GM18508 (cell line): ENCODE data around the gene JAM3.
"Not testable (repeated sequence)": the region's sequence is repeated elsewhere in the genome, so short reads cannot be mapped to it uniquely, and the experiment has no call there.

Source experiments
- ATAC-seq: cut with Tn5 transposase; IDR thresholded peaks from one replicate; pipeline ENCODE4 v1.9.1; 2021; ENCODE audit warnings: moderate number of reproducible peaks; ENCODE audit not compliant: insufficient read depth, unreplicated experiment

The JAM3 gene

DNA sequence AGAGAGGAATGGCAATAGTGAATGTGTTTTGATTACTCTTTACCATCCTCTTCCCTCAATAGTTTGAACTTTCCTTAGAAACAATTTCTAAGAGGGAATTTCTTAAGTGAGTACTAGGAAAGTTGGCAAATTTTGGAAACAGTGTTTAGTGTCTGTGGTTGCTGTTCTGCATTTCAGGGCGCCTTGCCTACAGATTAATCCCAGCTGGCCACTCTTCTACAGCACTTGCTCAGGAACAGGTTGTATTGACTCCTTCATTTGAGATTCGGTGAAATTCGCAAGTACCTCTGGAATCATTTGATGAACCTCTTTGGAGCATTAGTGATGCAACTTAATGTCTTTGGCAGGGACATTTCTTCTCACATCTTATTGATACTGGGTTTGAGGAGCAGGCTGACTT lies 28.3 kb downstream of the JAM3 start:
- no peak for ATAC-seq

DNA sequence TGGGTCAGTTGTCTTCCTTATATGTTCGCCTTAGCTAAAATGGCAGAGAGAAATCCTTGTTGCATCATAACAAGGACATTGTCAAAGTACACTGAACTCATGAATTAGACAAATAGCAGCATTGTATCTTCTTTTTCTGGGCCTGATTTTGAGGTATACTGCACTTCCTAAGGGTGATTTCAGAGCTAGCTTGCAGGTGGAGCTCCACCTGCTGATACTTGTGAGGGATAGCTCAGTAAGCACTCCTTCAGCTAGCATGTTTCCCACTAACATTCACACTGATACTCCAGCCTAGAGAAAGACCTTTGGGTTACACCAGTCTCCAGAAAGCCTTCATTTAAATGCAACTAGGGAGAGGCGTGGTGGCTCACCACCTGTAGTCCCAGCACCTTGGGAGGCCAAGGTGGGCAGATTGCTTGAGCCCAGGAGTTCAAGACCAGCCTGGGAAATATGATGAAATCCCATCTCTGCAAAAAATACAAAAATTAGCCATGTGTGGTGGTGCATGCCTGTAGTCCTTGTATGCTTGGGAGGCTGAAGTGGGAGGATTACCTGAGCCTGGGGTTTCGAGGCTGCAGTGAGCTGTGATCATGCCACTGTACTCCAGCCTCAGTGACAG lies 29.8 kb downstream of the JAM3 start:
- no peak for ATAC-seq

DNA sequence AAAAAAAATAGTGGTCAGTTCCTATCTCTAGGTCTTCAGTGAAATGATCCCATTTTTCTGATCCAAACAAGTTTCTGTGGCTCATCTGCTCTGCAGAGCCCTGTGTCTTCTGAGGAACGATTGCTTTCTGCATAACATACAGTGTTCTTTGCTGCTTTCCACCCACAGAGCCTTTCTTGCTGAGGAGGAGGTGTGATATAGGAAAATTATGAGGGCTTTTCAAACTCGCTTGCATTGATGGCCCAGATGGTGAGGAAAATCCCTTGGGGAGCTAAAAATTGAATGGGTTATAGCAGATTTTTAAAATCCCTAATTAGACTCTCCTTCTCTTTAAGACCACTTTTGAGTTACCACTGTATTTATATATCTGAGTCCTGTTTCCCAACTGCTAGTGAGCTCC lies 31.3 kb downstream of the JAM3 start:
- no peak for ATAC-seq

DNA sequence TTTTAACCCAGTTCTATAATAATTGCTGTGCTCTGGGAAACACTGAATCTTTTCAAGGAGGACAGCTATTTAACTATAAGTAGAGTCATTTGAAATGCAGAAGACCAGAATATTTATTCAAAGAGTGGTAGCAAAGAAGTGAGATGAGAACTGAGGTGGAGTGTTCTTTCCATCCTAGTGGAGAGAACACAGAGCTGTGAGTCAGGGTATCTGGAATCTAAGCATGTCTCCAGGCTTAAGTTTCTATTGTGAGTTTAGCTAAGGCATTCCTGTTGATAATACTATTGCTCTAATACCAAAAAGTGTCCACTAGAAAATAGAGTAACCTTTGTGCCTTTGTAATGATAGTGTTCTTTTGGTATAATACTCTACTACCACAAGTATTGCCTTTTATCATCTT lies 32.4 kb downstream of the JAM3 start:
- no peak for ATAC-seq

DNA sequence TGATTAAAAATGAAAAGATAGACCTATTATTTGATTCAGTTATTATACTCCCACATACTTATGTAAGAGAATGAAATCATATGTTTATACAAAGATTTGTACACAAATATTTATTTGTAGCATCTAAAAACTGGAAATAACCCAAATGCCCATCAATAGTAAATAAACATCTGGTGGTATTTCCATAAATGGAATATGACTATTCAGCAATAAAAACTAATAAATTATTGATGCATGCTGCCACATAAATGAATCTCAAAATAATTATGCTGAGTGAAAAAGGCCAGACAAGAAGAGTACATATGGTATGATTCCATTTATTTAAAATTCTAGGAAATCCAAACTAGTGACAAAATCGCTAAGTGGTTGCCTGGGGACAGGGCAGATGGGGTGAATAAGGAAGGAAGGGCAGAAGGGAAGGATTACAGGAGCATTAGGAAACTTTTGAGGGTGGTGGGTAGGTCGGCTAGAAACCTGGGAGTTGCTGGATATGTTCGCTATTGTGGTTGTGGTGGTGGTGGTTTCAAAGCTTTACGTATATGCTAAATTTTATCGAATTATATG lies 41.5 kb downstream of the JAM3 start:
- no peak for ATAC-seq

DNA sequence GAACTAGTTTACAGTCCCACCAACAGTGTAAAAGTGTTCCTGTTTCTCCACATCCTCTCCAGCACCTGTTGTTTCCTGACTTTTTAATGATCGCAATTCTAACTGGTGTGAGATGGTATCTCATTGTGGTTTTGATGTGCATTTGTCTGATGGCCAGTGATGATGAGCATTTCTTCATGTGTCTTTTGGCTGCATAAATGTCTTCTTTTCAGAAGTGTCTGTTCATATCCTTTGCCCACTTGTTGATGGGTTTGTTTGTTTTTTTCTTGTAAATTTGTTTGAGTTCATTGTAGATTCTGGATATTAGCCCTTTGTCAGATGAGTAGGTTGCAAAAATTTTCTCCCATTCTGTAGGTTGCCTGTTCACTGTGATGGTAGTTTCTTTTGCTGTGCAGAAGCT lies 44.9 kb downstream of the JAM3 start:
- ATAC-seq = not testable (repeated sequence)

DNA sequence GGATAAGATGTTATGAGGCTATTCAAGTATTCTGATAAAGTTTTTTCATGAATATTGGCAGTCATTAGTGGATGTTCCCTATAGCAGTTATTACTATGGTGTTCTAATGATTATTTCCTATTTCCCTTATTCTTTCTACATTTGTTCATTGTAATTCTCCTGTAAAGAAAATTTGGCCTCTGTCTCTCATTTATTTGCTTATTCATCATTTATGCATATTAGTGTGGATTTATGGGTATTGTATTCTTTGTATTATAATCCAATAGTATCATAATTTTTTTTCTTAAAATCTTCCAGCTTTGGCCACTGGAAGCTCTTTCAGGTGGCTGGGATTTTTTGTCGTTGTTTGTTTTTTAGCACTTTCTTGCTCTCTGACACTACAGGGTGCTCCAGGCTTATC lies 47.3 kb downstream of the JAM3 start:
- no peak for ATAC-seq

DNA sequence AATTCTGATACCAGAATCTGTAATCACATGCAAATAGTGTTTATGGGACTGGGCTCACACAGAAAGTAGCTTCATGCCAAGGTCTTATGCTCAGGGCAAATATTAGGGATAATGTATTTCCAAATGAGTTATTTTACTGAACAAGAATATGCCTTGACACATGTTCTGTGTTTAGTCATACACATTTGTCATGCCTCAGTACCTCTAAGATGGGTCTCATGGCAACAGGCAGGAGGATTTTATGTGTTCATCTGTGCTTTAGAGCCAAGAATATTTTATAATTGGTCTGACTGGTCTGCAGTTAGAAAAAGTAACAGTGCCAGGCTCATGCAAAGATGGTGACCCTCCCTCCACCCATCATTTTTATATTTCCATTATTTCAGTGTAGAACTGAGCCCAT lies 49.1 kb downstream of the JAM3 start:
- no peak for ATAC-seq

DNA sequence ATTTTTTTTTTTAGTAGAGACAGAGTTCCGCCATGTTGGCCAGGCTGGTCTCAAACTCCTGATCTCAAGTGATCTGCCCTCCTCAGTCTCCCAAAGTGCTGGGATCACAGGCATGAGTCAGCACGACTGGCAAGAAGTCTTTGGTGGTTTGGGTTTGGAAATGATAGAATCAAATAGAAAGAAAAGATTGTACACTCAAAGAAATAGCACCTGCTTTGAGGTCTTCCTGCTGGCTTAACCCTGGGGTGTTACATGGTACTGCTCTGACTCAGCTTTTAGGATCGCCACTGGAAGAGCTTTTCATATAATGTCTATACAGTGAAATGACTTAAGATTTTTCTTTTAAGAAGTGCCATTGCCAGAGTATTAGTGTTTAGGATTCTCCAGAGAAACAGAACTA lies 50.2 kb downstream of the JAM3 start:
- ATAC-seq = no peak

DNA sequence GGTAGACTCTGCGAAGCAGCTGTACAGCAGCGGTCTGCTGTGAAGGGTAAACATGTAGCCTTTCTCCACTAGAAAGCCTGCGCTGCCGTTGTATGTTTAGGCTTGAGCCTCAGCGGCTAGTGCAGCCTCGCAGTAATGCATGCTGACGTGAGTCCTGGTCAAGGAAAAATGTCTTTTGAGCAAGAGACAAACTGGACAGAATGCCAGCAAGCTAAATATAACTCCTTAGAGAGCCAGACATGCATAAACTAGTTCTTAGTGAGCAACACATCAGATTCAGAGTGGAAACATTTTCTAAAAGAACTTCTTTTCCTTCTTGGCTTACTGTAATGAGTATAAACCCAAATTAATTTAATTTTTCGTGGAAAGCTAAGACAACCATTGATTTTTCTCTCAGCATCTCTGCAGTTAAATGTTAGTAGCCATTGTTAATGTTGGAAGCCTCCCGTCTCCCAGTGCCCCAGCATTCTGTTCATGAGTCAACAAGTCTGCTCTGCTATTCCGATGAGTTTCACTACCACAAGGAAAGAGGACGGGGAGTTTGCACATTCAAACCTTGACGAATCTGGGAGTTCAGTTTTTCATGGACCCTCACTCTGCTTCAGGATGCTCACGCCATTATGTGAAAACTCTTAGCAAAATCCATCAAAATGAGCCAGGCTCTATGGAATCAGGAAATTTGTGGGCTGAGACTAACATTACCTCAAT lies 51.4 kb downstream of the JAM3 start:
- no peak for ATAC-seq

DNA sequence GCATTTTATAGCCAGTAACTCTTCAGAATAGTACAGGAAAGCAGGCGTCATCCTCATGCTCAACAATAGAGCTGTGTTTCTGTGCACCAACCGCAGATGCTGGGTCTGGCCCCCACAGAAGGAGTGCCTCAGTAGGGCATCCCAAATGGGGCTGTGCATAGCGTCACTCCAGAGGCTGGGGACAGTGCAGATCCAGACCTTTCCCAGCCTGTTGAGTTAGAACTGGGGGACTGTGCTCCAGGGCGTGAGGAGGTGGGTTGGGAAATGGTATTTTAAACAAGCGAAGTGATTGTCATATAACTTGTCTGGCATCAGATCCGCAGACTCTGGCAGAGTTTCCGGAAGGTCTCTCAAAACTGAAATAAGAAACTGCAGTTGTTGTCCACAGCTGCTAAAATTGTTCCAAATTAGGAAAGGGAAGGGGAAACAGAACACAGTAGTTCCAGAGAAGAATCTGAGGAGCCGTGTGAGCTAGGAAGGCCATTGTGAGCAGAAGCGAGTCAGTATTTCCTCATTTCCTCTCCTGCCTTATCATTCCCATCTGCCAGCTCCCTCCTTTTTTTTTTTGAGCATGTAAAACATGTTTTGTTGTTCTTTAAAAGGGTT lies 52.2 kb downstream of the JAM3 start:
- no peak for ATAC-seq

DNA sequence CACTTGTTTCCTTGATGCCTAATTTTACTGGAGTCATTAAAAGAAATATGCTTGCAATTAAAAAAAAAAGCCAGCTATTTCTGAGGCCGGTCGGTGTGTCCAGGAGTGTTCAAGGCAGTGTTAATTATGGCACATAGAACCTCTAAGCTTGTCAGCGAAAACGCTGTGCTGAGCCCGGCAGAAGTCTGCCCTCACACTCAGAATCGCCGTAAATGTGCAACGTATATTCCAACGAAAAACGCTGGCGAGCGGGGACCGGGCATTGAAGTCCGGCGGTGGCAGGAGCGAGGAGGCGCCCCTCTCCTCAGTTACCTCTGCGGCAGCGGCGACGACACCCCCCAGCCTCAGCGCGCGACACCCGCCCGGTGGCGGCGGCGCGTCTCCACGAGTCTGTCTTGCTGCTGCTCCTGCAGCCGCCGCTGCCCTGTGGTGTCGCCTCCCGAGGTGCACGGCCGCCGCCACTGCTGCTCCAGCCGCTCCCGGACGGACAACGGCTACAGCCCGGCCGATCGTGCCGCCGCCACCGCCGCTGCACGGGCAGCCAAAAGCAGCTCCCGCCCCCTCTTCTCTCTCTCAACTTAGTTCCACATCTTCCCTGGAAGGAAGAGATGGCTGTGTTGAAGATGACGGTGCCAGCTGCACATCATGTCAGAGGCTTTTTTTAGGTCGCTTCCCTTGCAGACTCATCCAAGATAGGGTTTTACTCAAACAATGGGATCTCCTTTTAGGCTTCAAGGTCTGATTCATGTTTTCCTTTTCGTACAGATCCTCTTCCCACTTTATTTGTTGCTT lies 56.0 kb downstream of the JAM3 start:
- ATAC-seq = no peak

DNA sequence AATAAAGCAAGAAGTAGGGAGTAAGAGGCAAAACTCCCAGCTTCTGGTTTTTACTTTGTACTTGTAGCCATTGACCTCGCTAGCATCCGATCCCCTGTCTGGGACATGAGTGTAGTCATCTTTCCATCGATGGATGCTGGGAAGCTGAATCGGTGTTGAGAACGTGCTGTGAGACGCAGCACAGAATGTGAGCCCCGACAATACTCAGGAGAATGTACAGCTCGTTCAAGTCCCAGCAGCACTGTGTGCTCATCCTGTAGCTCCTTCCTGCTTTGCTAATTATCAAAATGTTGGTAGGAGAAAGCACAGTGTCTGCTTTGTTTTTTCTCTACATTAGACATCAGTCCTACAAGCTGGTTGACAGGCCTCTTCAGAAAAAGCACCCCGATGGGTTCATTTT lies 56.6 kb downstream of the JAM3 start:
- no peak for ATAC-seq

DNA sequence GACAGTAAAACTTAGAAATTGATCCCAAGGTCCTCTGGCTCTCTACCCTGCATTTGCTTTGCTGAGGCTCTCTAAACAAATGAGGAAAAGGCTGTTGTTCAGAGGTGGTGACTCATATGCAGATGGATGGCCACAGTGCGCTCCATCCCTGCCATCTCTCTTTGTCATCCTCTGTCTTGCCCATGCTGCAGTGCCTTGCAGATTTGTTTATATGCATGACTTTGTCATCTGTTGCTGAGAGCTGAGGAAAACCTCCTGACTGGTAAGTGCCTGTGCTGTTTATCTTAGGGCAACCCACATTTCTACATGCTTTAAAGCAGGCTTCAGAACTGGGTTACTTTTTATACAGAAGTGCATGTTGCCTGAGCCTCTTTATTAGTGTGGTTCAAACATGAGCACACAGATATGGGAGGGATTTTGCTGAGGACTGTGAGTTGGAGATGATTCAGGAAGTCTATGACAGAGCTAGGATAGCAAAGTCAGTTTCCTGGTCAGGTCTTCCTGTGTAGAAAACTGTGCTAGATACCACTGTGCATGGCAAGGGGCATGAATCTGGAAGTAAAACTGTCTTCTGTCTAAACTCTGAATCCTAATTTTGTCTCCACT lies 57.4 kb downstream of the JAM3 start:
- no peak for ATAC-seq

DNA sequence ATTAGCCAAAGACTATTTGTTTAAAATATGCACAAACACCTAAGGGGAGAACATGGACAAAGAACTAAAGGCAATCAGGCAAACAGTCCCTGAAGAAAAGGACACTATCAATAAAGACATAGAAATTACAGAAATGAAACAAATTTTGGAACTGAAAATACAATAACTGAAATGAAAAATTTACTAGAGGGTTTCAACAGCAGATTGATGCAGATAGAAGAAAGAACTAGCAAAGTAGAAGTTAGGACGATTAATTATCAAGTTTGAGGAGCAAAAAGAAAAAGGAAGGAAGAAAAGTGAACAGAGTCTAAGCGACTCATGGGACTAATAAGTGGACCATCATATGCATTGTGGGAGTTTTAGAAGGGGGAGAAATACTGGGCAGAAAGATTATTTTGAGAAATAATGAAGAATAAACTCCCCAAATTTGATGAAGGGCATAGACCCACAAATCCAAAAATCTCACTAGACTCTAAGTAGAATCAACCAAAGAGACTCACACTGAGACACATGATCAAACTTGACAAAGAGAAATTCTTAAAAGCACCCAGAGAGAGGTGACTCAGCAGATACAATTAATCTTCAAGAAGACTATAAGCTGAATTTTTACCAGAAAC lies 62.9 kb downstream of the JAM3 start:
- no peak for ATAC-seq

DNA sequence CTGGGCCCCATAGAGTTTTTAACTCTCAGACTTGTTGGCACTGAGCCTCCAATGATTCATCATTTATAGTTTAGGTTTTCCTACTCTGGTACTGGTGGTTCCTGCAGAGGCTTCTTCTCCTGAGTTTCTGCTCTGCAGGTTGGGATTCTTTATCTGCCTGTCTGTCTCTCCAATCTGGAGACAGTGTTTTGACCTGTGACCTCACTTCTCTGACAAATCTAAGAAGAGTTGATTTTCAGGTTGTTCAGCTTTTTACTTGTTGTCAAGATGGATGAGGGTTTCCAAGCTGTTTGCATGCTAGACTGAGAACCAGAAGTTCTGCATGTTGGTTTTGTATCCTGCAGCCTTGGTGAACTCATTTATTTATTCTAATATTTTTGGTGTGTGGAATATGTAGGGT lies 63.9 kb downstream of the JAM3 start:
- no peak for ATAC-seq

DNA sequence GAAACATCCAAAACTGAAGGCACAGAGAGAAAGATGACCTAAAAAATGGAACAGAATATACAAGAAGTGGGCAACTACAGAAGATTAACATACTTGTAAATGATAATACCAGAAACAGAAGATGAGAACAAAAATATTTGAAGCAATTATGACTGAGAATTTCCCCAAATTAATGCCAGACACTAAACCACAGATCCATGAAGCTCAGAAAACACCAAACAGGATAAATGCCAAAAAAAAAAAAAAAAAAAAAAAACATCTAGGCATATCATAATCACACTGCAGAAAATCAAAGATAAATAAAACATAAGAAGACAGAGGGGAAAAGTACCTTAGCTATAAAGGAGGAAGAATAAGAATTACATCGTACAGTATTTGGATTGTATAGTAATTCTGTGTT lies 65.3 kb downstream of the JAM3 start:
- ATAC-seq = no peak

DNA sequence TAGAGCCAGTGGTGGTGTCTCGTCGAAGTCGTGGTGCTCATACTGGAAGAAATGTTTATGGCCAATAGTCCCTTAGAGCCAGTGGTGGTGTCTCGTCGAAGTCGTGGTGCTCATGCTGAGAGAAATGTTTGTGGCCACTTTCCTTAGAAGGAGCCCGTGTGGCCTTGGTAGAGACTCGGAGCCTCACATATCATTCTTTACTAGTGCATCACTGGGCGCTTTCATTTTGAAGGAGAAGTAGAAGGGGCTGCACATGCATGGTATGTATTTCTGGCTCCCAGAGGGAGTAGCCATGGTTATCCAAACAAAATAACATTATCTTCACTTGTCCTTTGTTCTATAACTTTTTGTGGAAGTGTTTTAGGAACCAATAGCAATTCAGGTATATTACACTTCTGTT lies 69.5 kb downstream of the JAM3 start:
- no peak for ATAC-seq

DNA sequence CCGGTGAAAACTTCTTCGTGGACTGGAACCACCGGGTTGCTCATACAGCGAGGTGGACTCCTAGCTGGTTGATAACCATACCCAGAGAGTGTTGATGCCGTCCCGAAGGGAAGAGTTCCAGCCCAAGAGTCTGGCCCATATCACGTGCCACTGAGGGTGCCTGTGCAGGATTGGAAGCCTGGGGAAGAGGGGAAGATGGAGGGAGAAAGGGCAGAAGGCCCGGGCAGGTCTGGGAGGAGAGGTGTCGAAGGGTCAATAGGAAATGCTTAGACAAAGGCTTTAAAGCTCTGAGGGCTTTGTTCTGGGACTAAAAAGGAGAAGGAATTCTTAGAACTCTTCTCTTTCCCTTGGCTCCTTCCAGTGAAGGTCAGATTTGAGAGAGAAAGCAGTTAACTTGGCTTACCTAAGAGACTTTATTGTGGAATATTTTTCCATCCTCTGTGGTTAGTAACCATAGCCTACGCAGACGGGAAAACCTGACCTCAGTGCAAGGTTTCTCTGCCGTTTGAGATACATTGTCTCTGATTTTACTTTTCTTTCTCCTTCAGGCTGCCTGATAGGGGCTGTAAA lies 70.5 kb downstream of the JAM3 start:
- no peak for ATAC-seq

DNA sequence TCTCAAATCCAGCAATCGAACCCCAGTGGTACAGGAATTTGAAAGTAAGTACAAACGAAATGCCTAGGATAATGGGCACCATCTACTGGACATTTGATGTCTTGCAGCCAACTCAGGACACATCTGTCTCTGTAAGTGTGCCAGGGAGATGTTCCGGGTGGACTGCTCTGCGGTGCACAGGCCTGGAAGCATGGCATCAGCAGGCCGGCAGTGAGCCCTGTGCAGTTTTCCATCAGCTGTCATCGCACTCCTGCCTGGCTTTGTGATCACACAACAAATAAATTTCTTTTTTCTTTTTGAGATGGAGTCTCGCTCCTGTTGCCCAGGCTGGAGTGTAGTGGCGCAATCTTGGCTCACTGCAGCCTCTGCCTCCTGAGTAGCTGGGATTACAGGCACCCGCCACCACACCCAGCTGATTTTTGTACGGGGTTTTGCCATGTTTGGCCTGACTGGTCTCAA lies 71.0 kb downstream of the JAM3 start:
- no peak for ATAC-seq
